ENCODE results near the gene ADM2. TPM values are rescaled to one million over a fixed set of nuclear protein-coding genes. Genes with fewer than 3 reads are reported as not detected.

The ADM2 gene
- total RNA-seq, 4 donors from 2014 or later, result 0.12 TPM; not detected in 3

DNA sequence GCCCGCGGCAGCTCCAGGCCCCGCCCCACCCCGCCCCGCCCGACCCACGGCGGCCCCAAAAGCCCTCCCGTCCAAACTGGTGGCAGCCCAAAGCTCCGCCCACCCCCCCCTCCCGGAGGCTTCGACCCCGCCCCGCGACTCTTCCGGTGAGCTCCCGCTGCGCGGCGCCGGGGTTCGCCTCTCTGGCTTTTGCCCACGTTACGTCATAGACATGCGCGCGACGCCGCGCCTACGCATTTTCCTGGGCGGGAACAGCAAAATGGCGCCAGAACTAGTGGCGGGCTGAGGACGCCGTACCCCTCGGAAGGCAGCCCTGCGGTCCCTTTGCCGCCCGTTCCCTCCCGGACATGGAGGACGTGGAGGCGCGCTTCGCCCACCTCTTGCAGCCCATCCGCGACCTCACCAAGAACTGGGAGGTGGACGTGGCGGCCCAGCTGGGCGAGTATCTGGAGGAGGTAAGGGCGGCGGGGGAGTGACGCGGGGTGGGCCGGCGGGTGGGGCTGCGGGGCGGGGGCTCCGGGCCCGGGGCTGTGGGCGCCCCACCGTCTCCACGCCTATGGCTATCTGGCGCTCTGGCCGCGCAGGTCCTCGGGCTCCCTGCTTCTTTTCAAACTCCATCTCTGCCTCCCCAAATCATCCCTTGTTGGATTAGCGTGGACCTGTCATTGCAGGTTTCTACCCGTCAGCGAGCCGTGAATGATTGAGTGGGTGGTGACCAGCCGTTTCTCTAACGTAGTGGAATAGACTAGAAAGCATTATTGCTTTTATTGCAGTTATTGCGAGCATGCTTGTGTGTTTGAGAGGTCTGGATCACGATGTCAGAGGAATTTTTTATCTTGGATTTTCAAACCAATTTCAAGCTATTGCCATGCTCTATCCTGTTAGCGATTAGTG is 26.9 kb downstream of the ADM2 start, which contains the start of gene NCAPH2:
NCAPH2 (plus strand) TSS at position 234 of the 894 bp plus-strand sequence; CDS start at position 348, 114 bp downstream.
- ATAC-seq (ENCODE audit: low FRiP score), result peak; percentile 79
- peak; percentile 89 for DNase-seq (ENCODE audit: low spot score)
- TF ChIP-seq, protein P1, sequence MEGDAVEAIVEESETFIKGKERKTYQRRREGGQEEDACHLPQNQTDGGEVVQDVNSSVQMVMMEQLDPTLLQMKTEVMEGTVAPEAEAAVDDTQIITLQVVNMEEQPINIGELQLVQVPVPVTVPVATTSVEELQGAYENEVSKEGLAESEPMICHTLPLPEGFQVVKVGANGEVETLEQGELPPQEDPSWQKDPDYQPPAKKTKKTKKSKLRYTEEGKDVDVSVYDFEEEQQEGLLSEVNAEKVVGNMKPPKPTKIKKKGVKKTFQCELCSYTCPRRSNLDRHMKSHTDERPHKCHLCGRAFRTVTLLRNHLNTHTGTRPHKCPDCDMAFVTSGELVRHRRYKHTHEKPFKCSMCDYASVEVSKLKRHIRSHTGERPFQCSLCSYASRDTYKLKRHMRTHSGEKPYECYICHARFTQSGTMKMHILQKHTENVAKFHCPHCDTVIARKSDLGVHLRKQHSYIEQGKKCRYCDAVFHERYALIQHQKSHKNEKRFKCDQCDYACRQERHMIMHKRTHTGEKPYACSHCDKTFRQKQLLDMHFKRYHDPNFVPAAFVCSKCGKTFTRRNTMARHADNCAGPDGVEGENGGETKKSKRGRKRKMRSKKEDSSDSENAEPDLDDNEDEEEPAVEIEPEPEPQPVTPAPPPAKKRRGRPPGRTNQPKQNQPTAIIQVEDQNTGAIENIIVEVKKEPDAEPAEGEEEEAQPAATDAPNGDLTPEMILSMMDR (IDR thresholded peaks at IDR 0.05), result no peak

DNA sequence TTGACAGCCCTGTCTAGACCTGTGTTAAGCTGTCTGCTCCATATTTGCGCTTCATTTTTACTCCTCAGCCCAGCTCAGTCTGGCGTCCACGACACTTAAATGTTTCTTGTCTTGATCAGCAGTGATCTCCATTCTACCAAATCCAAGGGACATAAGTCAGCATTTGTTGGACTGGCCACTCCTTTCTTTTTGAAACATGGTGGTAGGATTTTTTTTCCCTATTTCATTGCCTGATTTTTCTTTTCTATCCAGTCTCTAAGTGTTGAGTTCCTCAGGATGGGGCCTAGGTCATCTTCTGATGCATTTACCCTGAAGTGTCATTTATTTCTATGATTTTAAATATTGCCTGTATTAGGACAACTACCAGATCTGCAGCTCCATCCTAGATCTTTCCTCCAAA is 27.6 kb downstream of the ADM2 start:
- DNase-seq (ENCODE audit: low spot score), result no peak
- TF ChIP-seq, protein P1 (IDR thresholded peaks at IDR 0.05), result no peak
- ATAC-seq (ENCODE audit: low FRiP score), result no peak

DNA sequence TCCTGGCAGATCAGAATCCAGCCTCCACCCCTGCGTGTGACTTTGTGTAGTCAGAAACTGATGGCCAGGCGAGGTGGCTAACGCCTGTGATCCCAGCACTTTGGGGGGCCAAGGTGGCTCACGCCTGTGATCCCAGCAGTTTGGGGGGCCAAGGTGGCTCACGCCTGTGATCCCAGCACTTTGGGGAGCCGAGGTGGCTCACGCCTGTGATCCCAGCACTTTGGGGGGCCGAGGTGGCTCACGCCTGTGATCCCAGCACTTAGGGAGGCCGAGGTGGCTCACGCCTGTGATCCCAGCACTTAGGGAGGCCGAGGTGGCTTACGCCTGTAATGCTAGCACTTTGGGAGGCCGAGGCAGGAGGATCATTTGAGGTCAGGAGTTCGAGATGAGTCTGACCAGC is 31.8 kb downstream of the ADM2 start:
- TF ChIP-seq, protein P1 (IDR thresholded peaks at IDR 0.05), result no peak
- ATAC-seq (ENCODE audit: low FRiP score) (no peak), DNase-seq (ENCODE audit: low spot score) (no peak)

DNA sequence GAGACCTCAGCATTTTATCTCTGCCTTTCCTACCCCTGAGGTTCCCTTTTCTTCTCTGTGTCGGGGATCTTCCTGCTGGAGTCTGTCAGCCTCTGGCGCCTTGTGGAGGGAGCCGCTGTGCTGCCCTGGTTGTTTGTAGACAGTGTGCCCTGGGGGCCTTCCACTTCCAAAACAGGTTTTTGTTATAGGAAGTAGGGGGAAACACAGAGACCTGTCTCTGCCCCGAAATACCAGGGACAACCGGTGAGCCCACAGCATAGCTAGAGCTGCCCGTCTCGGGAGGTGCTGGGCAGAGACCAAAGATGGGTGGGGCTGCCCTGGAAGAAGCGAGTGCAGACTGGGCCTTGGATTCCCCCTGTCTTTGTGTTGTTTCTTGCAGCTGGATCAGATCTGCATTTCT is 34.7 kb downstream of the ADM2 start:
- no peak for DNase-seq (ENCODE audit: low spot score)
- TF ChIP-seq, protein P1 (IDR thresholded peaks at IDR 0.05), result no peak
- ATAC-seq (ENCODE audit: low FRiP score), result no peak

DNA sequence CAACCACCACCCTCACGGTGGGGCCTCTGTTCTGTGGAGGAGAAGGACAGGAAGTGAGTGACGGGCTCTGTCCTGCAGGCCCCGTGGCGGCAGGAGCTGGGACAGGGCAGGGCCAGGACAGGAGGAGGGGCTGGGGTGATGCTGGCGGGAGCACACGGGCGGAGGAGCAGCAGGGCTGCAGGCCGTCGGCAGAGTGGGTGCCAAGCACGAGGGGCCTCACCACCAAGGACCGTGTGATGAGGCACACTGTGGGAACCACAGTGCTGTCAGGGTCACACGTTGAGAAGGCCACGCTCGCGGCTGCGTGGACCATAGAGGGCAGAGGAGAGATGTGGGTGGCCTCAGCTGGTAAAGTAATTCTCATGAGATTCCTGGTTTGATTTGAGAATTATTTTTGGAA is 35.5 kb downstream of the ADM2 start:
- TF ChIP-seq, protein P1 (IDR thresholded peaks at IDR 0.05), result no peak
- DNase-seq (ENCODE audit: low spot score) (no peak), ATAC-seq (ENCODE audit: low FRiP score) (no peak)

DNA sequence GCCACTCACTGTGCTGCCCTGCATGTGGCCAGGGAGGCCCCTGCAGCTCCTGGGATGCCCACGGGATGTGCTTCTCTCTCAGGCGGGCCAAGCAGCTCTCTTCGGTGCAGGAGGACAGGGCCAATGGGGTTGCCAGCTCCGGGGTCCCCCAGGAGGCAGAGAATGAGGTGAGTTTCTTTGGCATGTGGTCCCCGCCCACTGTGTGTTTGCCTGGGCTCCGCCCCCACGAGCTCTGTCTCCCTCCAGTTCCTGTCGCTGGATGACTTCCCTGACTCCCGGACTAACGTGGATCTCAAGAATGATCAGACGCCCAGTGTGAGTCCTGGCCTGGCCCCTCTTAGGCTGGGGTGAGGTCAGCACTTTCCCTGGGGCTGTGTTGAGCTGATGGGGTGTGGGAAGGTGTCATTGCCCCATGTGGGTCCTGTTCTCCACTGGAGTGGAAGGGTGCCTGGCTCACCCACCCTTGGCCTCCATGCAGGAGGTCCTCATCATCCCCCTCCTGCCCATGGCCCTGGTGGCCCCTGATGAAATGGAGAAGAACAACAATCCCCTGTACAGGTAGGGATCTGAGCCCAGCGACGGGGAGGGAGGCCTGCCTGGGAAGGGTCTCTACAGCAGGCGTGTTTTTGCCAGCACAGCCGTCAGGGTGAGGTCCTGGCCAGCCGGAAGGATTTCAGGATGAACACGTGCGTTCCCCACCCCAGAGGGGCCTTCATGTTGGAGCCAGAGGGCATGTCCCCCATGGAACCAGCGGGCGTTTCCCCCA is 36.3 kb downstream of the ADM2 start:
- DNase-seq (ENCODE audit: low spot score) (no peak), ATAC-seq (ENCODE audit: low FRiP score) (no peak)
- TF ChIP-seq, protein P1 (IDR thresholded peaks at IDR 0.05), result no peak
